GM21723 (cell line): ENCODE results near the gene IPP.
"Not testable (repeated sequence)": the region's sequence is repeated elsewhere in the genome, so short reads cannot be mapped to it uniquely, and the experiment has no call there.

ENCODE experiments used
- ATAC-seq: cut with Tn5 transposase; IDR thresholded peaks from one replicate; pipeline ENCODE4 v1.9.1; 2021; ENCODE audit warnings: mild to moderate bottlenecking, moderate library complexity; ENCODE audit not compliant: unreplicated experiment

IPP gene

GRCh38 chr1:45746922-45747321 lies 3.5 kb downstream of the IPP start:
- no peak for ATAC-seq

DNA sequence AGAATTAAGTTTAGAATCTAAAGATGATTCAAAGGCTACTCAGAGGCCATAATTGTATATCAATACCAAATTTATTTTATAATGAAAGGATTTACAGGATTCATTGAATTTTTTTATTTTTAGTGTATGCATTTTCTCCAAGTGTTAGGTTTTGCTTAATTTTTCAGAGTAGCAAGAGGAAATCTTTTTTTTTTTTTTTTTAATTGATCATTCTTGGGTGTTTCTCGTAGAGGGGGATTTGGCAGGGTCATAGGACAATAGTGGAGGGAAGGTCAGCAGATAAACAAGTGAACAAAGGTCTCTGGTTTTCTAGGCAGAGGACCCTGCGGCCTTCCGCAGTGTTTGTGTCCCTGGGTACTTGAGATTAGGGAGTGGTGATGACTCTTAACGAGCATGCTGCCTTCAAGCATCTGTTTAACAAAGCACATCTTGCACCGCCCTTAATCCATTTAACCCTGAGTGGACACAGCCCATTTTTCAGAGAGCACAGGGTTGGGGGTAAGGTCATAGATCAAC lies 10.8 kb downstream of the IPP start:
- not testable (repeated sequence) for ATAC-seq

- ATAC-seq: no peak
Observed at GRCh38 chr1:45739137-45739536, 11.3 kb downstream of the IPP start.

DNA sequence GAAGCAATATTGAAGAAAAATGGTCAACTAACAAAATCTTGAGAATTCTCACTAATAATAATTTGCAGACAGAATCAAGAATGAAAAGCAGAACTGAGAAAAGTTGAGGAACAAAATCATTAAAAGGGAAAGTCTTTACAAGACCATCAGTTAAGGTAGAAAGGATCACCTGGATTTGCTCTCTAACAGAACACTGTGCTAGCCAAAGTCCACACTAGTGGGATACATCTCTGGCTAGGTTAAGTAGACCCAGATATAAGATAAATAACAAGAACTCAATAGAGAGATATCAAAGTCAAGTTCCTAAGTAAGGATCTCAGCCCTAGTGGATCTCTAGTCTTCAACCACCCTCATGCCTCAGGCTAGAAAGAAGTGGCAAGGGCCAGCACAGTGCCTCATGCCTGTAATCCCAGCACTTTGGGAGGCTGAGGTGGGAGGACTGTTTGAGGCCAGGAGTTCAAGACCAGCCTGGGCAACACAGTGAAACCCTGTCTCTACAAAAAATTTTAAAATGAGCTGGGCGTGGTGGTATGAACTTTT lies 19.6 kb downstream of the IPP start:
- ATAC-seq: no peak

GRCh38 chr1:45730075-45730779 lies 20.2 kb downstream of the IPP start:
- ATAC-seq: no peak

GRCh38 chr1:45726007-45726406 lies 24.4 kb downstream of the IPP start:
- ATAC-seq: not testable (repeated sequence)

- ATAC-seq: no peak
Observed at GRCh38 chr1:45723248-45723930, 27.1 kb downstream of the IPP start.

GRCh38 chr1:45722809-45723208 lies 27.6 kb downstream of the IPP start:
- ATAC-seq: no peak

GRCh38 chr1:45721207-45721606 lies 29.2 kb downstream of the IPP start:
- no peak for ATAC-seq

GRCh38 chr1:45718289-45718688 lies 32.2 kb downstream of the IPP start:
- no peak for ATAC-seq

GRCh38 chr1:45717386-45717785 lies 33.1 kb downstream of the IPP start:
- not testable (repeated sequence) for ATAC-seq

DNA sequence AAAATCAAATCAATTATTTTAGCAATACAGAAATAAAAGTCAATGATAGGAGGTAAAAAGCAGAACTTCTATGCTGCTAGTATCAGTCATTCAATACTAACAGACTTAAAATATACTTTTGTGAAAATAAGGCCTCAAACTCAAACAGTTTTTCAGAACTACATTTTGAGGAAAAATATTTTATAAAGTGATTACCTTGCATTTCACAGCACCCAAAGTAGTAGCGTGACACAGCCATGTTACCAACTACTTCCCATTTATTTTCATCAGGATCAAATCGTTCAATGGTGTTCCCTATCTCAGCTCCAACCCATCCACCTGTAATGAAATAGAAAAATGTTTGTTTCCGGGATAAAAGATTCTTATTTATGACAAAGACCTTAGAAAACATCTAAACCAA lies 33.8 kb downstream of the IPP start:
- no peak for ATAC-seq

DNA sequence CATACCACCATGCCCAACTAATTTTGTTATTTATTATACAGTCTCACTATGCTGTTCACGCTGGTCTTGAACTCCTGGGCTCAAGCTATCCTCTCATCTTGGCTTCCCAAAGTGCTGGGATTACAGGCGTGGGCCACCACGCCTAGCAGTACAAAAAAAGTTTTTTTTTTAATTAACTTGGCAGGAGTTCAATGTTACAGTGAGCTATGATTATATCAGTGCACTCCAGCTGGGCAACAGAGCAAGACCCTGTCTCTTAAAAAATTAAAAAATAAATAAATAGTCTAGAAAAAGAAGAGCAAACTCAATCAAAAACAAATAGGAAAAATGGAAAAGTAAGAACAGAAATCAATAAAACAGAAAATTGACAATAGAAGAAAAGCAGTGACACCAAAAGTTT lies 36.7 kb downstream of the IPP start:
- ATAC-seq: no peak

GRCh38 chr1:45704637-45705036 lies 45.8 kb downstream of the IPP start:
- ATAC-seq: no peak

- ATAC-seq: no peak
Observed at GRCh38 chr1:45694823-45695222, 55.6 kb downstream of the IPP start.

GRCh38 chr1:45693811-45694210 lies 56.6 kb downstream of the IPP start:
- ATAC-seq: not testable (repeated sequence)

- ATAC-seq: no peak
Observed at GRCh38 chr1:45687754-45688740, 62.4 kb downstream of the IPP start, which contains the start of gene TMEM69. TMEM69 (plus strand) TSS chr1:45688181; CDS start chr1:45691069, 2,888 bp downstream.

DNA sequence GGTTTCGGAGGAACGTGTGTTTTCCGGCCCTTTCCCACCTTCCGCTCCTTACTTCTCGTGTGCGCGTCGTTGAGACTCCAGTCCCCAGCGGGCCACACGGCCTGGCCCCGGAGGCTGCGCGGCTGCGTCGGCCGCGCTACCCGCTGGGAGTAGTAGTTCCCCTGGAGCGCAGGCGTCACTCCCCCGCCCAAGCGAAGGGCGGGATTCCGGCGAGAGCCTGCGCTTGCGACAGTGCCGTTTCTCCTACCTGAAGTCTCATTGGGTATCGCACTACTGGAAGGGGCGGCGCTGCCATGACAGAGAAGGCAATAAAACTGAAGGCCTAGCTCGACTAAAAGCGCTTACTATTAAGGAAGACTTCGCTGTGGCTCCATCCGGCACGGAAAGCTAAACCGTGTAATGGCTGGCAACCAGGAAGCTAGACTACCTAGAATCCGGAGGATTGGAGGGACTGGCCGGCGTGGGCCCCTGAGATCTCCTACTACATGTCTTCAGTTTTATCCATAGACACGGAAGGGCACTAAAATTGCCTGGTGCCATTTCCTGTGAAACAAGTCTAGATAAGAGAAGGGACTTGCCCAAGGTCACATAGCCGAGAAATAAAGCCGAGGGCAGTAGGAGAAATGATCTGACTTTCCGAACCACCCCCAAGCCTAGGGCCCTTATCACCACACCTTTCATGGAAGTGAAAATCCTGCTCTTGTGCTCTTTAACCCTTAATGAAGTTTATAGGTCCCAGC lies 63.3 kb downstream of the IPP start:
- peak; percentile 82 for ATAC-seq

GRCh38 chr1:45686288-45687013 lies 64.0 kb downstream of the IPP start, which contains the start of gene GPBP1L1:
GPBP1L1 (minus strand) TSS chr1:45686533; CDS start chr1:45659087, 27,446 bp downstream.
- ATAC-seq: peak; percentile 53

DNA sequence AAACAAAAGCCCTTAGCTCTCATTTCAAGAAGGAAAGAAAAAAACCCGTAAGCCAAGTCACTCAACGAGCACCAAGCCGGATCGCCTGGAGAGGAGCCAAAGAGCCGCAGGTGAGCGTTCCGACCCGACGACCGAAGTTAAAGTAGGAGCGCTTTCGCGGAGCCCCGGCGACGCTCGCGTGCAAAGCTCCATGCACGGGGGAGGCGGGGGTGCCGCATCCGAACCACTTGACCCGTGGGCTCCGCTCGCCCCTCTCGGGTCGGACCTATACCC lies 64.5 kb downstream of the IPP start:
- peak; percentile 19 for ATAC-seq
